GM10248 (cell line): ENCODE data around the gene STK32A.

Source experiments
- CTCF ChIA-PET: fragments of 300-600 bp; sonication (Branson Sonifier 250); formaldehyde crosslinking; extraction: SDS; loops from one replicate; lab custom pipeline; 2021; ENCODE audit warnings: antibody characterized with exemption; lab: Yijun Ruan, JAX
- POLR2A ChIA-PET: fragments of 350-650 bp; sonication (Branson Sonifier 250); formaldehyde crosslinking; extraction: SDS; loops from one replicate; lab custom pipeline; 2020; ENCODE audit warnings: antibody characterized with exemption; lab: Yijun Ruan, JAX
- DNase-seq: peaks from one replicate; pipeline ENCODE4 v3.0.0; 2012; ENCODE audit errors: extremely low spot score
- TF ChIP-seq, protein P1 (sequence below): IDR thresholded peaks from 2 replicates; pipeline ENCODE4 v1.5.1; 2012; ENCODE audit warnings: mild to moderate bottlenecking, low read depth; ENCODE audit errors: extremely low read depth, missing control alignments, control extremely low read depth

The STK32A gene

DNA sequence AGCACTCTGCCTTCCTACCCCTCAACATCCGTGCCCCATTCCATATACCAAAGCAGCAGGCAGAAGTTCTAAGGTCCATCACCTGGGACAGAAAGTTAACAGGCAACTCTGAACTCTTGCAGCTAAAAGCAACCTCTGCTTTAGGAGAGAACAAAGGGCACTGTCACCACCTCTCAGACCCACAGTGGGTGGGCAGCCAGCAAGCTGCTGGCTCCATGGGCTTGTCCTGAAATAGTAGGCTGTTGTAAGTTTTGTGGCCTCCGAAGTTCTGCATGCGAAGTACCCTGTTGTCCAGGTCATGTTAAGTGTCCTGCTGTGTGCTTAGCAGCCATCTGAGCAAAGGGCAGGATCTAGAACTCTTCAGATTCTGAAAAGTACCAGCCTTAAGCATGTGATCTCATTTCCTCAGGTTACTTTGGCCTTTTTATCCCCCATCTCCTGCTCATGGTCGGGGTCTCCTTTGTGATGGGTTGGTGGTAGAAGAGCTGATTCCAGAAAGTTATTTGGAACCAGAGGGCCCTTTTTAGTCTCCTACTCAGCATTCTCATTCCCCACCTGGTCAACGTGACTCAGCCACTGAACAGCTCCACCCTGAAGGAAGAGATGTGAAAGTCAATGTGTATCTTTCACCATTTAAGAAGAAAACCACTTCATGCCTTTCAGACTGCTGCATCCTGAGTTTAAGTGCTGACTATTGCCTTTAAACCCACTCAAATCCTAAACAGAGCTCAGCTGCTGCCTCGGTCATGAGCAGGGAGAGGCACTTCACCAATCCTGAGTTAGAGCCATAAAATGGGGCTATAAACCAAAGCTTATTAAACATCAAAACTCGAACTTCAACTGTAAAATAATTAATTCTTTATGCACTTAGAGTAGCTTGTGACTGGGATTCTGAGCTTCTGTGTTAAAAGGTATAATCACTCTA lies 153.6 kb downstream of the STK32A start:
- POLR2A ChIA-PET, result no interaction called here
- DNase-seq, result no peak

DNA sequence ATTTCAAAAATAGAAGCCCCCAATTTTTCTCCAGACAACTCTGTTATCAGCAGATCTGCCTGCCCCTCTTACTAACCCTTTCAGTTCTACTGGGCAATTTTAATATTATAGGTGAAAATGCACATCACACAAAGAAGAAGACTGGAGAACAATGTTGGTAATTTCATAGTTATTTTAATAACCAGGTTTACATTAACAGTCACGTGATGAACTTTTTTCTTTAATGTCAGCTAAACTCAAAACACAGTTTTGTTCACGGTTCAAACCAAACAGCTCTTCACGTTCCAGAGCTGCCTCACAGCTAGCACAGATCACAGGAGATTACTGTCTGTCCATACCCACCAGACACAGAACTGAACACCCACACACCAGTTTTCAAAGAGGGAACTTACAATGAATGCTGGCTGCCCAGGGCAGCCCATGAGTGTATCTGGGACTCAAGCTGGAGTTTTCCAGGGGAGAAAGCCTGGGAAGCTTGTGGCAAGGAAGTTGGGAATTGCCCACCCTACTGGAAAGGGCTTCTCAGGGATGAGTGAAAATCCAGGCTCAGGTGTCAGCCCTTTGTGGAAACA lies 155.9 kb downstream of the STK32A start:
- TF ChIP-seq, protein P1, sequence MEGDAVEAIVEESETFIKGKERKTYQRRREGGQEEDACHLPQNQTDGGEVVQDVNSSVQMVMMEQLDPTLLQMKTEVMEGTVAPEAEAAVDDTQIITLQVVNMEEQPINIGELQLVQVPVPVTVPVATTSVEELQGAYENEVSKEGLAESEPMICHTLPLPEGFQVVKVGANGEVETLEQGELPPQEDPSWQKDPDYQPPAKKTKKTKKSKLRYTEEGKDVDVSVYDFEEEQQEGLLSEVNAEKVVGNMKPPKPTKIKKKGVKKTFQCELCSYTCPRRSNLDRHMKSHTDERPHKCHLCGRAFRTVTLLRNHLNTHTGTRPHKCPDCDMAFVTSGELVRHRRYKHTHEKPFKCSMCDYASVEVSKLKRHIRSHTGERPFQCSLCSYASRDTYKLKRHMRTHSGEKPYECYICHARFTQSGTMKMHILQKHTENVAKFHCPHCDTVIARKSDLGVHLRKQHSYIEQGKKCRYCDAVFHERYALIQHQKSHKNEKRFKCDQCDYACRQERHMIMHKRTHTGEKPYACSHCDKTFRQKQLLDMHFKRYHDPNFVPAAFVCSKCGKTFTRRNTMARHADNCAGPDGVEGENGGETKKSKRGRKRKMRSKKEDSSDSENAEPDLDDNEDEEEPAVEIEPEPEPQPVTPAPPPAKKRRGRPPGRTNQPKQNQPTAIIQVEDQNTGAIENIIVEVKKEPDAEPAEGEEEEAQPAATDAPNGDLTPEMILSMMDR, result no peak
- POLR2A ChIA-PET, result no interaction called here
- CTCF ChIA-PET, result interaction anchor here (1.2 to 3.1 kb wide), 7 partner anchors 9 to 293 kb away, joined by 3 to 15 read pairs (median 7); no protein-coding TSS in a partner anchor
- no peak for DNase-seq

More for the DNA sequence above, 153.6 kb downstream of the STK32A start:
- CTCF ChIA-PET, result interaction anchor here (0.9 to 1.5 kb wide), 2 partner anchors 9 to 10 kb away, joined by 3 to 6 read pairs; no protein-coding TSS in a partner anchor
- TF ChIP-seq, protein P1, result no peak

DNA sequence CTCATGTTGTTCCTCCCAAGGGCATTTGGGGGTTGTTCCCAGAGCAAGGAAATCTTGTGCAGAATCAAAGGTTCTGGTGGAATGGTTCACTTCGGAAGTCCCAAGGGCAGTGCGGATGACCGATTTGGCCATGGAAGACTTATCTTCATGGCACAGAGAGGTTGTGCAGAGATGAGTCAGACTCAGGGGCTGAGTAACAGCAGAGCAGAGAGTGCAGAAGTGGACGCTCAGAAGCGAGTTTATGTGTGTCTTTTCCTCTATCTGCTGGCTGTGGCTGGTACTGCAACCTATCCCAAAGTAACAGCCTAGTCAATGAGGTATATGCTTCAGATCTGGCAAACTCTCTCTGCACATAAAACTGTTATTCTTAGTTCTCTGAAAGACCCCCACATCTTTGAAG lies 157.0 kb downstream of the STK32A start:
- CTCF ChIA-PET, result interaction anchor here (1.1 to 3.1 kb wide), 9 partner anchors 9 to 294 kb away, joined by 3 to 15 read pairs (median 7); no protein-coding TSS in a partner anchor
- TF ChIP-seq, protein P1, result no peak
- POLR2A ChIA-PET, result no interaction called here
- DNase-seq, result no peak

DNA sequence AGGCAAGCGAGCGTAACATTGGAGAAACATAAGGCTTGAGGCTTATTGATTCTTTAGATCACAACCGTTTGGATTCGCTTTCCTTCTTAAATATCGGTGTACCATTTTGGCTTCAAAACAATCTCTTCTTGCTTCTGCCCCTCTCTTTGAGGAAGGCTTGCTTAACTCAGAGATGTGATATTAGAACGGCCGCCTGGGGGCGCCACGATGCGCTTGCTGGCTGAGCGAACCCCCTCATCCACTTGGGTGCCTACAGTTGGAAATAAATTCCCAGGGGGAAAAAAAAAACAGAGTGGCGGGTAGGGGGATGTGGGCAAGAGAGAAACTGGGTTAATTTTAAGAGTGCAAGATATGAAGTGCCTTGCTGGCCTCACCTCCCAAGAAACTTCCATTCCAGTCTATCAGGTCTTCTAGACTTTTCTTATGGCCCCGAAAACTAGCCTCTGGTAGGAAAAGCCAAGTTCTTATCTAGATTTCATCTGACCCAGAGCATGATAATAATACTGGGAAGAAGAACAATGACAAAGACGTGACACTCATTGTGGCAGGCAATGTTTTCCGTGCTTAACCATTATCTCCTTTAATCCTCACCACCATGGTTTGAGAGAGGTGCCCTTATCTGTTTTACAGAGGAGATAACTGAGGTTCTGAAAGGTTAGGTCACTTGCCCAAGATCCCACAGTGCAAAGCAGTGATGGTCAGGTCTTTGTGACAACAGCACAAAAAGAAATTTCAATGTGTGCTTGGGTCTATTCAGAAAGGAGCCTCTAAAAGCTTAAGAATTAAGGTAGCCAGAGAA lies 159.2 kb downstream of the STK32A start:
- ChIA-PET CTCF (no interaction called here), POLR2A (no interaction called here)
- TF ChIP-seq, protein P1, result no peak
- DNase-seq, result no peak

DNA sequence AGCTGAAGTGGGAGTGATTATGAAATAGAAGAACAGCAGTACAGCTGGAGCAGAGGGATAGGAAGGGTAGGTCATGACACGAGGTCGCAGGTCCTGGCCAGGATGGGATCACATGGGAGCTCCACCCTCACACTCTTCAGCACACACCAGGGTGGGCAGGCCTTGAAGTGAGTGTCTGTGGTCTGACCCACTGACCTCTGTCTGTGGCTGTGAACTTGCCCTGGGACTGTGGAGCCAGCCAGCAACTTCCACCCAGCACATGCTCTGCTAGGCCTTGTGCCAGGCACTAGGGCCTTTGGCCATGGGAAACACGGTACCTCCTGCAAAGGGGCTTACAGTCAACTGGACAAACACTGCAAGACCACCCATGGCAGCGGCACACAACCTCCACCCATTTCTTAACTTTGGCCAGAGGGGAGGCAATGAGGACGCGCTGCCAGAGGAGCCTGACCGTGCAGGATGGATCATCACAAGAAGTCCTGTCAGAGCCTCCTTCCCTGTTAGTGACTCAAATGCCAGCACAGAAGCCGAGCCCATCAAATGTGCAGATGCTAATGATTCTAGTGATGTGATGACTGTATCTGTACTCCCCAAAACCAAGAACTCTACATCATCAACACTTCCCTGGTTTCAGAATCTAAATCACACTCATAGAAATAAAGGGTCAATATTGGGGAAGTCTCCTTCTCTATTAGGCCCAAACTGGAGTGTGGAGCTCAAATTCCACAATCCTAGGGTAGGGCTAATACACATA lies 161.4 kb downstream of the STK32A start:
- TF ChIP-seq, protein P1, result no peak
- CTCF ChIA-PET, result interaction anchor here (1.1 kb wide), 1 partner anchor 179 kb away, joined by 3 read pairs; no protein-coding TSS in a partner anchor
- POLR2A ChIA-PET, result no interaction called here
- no peak for DNase-seq

DNA sequence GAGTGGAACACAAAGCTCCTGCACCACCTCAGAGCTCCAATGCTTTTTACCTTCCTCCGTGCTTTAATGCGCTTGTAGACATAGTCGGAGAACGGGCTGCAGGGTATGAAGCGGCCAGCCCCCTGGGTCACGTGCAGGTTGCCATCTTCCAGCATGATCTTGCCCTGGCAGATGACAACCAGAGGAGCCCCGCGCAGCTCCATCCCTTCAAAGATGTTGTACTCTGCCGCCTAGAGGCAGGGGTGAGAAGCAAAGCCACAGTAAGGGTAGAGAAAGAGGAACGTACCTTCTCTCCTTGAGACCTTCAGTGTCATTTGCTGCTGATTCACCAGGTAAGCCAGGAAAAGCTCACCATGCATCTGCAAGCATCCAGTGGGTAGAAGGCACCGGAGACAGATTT lies 162.8 kb downstream of the STK32A start:
- TF ChIP-seq, protein P1, result no peak
- DNase-seq, result no peak
- ChIA-PET CTCF (interaction anchor here (0.8 to 1.6 kb wide), 3 partner anchors 9 to 15 kb away, joined by 3 to 6 read pairs (median 3); no protein-coding TSS in a partner anchor), POLR2A (no interaction called here)
